Erythroblast (primary cell): ENCODE measurements around the gene THOC1.
"Not testable (repeated sequence)": the region's sequence is repeated elsewhere in the genome, so short reads cannot be mapped to it uniquely, and the experiment has no call there.

Source experiments
- DNase-seq, 2 experiments: peaks; one replicate each; lab custom pipeline; 2025; lab: John Stamatoyannopoulos, UW
- GATA1 ChIP-seq: IDR thresholded peaks from 2 replicates; pipeline ENCODE4 v1.6.1; 2011; ENCODE audit warnings: low read depth, mild to moderate bottlenecking, control low read depth, low read length, moderate library complexity
- POLR2A ChIP-seq: IDR thresholded peaks from 2 replicates; pipeline ENCODE4 v1.6.1; 2011; ENCODE audit warnings: mild to moderate bottlenecking, low read length

The THOC1 gene

GRCh38 chr18:267688-268552 lies at the start of gene THOC1:
Gene THOC1 (minus strand): TSS chr18:268047. CDS start chr18:268019, 28 bp downstream.
- TF ChIP-seq POLR2A = peak; percentile 96
- TF ChIP-seq GATA1 = no peak
- peak; percentile 97 to 98 for DNase-seq

- TF ChIP-seq POLR2A = no peak
- no peak for TF ChIP-seq GATA1
- DNase-seq = no peak
Measured at GRCh38 chr18:317618-318017, 49.8 kb upstream of the THOC1 start.

GRCh38 chr18:316393-316792 lies 48.5 kb upstream of the THOC1 start:
- no peak for DNase-seq

GRCh38 chr18:313931-314330 lies 46.1 kb upstream of the THOC1 start:
- TF ChIP-seq GATA1 (no peak), POLR2A (no peak)
- no peak for DNase-seq

More at GRCh38 chr18:316393-316792, 48.5 kb upstream of the THOC1 start:
- no peak for TF ChIP-seq GATA1
- no peak for TF ChIP-seq POLR2A

GRCh38 chr18:312415-312814 lies 44.6 kb upstream of the THOC1 start:
- DNase-seq = no peak
- TF ChIP-seq POLR2A (no peak), GATA1 (no peak)

- no peak for DNase-seq
Measured at GRCh38 chr18:310042-310441, 42.2 kb upstream of the THOC1 start.

GRCh38 chr18:308086-308485 lies 40.2 kb upstream of the THOC1 start:
- DNase-seq = not testable (repeated sequence)

More at GRCh38 chr18:310042-310441, 42.2 kb upstream of the THOC1 start:
- TF ChIP-seq GATA1 (no peak), POLR2A (no peak)

GRCh38 chr18:306608-307255 lies 38.9 kb upstream of the THOC1 start:
- TF ChIP-seq GATA1 (no peak), POLR2A (no peak)
- peak in 1 of 2 experiments; percentile 68 for DNase-seq

- TF ChIP-seq GATA1 (no peak), POLR2A (no peak)
- no peak for DNase-seq
Measured at GRCh38 chr18:305003-305501, 37.2 kb upstream of the THOC1 start.

GRCh38 chr18:303607-304006 lies 35.8 kb upstream of the THOC1 start:
- no peak for TF ChIP-seq GATA1
- TF ChIP-seq POLR2A = no peak
- no peak for DNase-seq

- no peak for DNase-seq
Measured at GRCh38 chr18:303011-303410, 35.2 kb upstream of the THOC1 start.

GRCh38 chr18:302097-302496 lies 34.2 kb upstream of the THOC1 start:
- DNase-seq = no peak
- TF ChIP-seq GATA1 (no peak), POLR2A (no peak)

More at GRCh38 chr18:303011-303410, 35.2 kb upstream of the THOC1 start:
- TF ChIP-seq GATA1 (no peak), POLR2A (no peak)

GRCh38 chr18:297936-298335 lies 30.1 kb upstream of the THOC1 start:
- DNase-seq = peak in 1 of 2 experiments; percentile 21
- TF ChIP-seq GATA1 (no peak), POLR2A (no peak)
